ENCODE results near the gene TMEM219.
"Not testable (repeated sequence)": the region's sequence is repeated elsewhere in the genome, so short reads cannot be mapped to it uniquely, and the experiment has no call there.

TMEM219 gene, protein sequence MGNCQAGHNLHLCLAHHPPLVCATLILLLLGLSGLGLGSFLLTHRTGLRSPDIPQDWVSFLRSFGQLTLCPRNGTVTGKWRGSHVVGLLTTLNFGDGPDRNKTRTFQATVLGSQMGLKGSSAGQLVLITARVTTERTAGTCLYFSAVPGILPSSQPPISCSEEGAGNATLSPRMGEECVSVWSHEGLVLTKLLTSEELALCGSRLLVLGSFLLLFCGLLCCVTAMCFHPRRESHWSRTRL

DNA sequence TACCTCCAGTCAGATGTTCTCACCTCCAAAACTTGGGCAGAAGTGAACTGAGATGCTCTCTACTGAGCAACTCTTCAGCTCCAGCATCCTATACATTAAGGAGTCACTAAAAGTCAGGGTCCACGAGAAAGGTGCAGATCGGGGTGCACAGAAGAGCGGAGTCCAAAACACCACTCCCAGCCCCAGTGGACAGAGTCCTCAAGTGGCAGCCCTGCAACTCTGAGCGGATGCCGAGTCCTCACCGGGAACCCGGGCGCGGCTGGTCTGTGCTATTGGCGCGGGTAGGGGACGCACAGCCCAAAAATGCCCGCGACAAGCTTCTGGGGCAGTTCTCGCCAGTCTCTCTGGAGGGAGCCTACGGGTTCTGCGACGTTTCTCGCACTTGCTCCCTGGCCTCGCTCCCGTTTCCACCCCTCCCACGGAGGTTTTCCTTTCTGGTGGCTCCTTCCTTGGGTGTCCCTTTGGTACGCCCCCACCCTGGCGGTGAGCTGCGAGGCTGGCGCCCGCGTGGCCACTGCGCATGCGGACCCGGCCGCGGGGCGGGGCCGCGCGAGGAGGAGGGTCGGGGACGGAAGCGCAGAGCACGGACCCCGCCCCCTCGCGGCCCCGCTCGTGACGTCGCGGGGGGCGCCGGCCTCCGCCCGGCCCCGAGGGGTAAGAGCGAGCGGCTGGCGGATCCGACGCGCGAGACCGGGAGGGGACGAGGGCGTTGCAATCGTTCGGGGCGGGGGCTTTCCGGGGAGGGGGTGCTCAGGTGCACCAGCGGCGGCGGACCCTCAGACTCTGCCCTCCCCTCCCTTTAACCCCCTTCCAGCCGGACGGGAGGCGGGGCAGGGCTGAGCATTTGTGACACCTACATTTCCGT is at the start of gene TMEM219:
Gene TMEM219 (plus strand): TSS at position 601 of the 865 bp plus-strand sequence. CDS start 1,065 bp downstream, outside the sequence.
- peak; percentile 83 for DNase-seq (ENCODE audit: low read depth, low spot score)

DNA sequence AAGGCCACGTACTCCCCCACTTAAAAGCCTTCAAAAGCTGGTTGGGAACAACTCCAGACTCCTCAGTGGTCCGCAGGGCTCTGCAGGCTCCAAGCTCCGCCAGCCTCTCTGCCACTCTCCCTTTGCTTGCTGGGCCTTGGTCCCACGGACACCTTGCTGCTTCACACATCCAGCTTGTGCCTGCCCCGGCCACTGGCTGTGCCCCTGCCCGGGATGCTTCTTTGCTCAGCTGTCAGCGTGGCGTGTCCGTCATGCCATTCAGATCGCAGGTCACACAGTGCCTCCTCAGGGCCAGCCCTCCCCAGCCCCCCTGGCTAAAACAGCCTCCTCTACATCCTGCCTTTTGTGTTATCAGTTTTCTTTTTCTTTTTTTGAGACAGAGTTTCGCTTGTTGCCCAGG is 49.8 kb upstream of the TMEM219 start:
- no peak for DNase-seq (ENCODE audit: low read depth, low spot score)

DNA sequence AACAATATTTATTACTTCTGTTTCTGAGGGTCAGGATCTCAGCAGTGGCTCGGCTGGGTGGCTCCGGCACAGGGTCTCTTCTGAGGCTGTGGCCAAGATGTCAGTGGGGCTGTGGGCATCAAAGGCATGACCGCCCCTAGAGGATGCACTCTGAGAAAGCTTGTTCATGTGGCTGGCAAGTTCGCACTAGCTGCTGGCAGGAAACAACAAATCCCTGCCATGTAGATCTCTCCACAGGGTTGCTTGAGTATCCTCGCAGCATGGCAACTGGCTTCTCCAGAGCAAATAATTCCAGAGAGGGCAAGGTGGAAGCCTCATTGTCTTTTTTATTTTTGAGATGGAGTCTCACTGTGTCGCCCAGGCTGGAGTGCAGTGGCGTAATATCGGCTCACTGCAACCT is 48.4 kb upstream of the TMEM219 start:
- no peak for DNase-seq (ENCODE audit: low read depth, low spot score)

DNA sequence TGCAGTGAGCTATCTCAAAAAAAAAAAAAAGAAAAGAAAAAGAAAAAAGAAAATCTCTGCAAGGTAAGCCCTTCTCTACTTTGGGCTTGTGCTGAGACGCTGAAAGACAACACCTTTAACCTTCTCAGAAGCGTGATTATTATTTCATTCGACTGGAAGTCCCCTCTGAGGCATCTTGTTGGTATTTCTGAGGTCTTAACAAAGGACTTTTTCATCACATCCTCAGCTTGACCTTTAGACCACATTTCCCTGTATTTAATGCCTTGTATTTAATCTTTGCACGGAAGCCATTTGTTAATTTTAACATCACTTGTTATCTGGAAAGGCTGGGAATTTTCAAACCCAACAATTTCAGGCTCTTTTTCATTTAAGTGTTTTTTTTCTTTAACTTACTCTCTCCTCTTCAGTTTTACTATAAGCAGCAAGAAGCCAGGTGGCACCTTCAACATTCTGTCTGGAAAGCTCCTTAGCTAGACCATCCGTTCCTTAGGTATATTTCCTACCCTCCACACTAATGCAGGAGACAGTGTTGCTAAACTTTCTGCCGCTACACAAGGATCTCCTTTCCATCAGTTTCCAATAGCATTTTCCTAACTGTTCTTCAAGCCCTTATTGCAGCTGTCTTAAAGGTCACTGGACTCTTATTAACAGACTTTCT is 46.2 kb upstream of the TMEM219 start:
- no peak for DNase-seq (ENCODE audit: low read depth, low spot score)

DNA sequence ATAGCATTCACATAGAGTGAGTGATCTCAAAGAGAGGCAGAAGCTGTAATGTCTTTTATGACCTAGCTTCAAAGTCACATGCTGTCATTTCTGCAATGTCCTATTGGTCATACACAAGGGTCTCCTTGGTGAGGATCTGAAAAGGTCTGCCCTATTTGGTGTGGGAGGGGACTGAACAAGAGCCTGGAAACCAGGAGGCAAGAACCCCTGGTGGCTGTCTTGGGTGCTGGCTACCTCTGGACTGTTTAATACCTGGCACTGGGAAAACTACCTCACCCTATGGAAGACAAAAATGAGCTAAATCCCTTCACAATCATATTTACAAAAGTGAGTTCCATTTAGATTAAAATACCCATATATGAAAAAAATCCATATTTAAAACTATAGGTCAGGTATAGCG is 44.9 kb upstream of the TMEM219 start:
- no peak for DNase-seq (ENCODE audit: low read depth, low spot score)

DNA sequence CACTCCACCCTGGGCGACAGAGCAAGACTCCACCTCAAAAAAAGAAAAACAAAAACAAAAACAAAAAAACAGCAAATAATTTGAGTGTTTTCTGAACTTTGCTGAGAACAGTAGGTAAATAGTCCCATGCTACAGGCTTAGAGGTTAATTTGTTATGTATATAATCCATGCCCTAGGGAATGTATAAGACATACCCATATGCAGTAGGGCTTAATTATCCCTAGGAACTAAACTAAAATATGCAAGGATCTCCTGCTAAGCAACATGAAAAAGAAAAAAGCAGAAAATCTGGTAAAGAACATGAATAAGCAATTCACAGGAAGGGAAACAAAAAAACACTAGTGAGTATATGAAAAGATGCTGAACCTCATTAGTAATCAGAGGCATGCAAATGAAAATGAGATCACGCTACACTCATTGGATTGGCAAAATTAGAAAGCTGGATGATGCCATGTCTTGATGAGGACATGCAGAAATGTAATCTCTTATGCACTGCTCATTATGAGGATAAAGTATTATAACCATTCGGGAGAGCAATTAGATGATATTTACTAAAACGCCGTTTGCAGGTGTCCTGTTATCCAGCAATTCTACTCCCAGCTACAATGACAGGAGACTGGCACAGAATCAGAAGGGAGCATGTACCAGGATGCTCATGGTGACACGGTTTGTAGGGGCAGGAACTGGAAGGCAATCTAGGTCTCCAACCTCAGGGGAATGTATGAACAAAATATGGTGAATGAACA is 41.4 kb upstream of the TMEM219 start:
- DNase-seq (ENCODE audit: low read depth, low spot score): no peak

DNA sequence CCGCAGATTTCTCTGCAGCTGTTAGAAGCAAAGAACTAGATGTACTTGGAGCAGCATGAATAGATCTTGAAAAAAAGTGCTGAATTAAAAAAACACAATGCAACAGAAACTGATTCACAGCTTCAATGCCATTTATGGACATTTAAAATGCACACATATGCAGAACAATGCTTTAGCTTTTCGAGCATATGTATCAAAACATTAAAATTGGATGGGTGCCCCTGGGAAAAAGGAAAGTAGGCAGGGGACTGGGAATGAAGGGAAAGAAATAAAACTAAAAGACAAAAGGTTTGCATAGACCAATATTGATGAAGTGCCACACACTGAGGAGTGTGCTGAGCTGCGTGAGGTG is 40.9 kb upstream of the TMEM219 start:
- no peak for DNase-seq (ENCODE audit: low read depth, low spot score)

DNA sequence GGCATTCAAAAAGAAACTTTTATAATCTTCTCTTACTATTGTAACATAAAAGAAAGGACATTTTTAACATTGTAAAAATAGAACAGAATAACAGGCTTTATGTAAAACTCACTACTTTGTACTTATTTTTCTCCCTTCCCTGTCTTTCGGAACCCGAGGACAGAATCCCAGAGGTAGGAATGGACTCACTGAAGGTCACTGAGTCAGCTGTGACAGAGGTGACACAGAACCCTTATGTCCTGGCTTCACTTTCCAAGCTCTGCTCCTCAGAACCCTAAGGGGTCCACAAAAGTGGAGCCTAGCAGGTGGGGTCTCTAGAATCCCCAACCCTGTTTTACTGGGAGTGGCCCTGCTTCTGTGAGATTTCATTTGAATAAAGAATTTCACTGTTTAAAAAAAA is 39.6 kb upstream of the TMEM219 start:
- no peak for DNase-seq (ENCODE audit: low read depth, low spot score)

DNA sequence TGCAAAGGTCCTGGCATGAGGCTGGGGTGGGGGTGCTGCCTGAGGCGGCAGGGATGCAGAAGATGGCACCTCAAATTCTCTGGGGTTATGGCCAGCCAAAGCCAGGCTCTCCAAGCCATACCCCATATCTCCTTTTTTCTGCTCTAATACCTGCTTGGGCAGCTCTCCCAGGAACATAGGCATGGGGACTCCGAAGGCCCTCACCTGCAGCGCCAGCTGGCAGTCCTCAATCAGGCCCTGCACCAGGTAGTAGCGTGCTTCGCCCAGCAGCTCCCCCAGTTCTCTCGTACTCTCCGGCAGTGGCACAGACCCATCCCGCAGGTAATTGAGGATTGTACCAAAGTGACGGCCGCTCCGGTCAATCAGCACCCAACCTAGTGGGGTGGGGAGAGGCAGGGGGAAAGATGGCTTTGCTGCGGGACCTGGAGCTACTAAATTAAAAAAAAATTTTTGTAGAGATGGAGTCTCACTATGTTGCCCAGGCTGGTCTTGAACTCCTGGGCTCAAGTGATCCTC is 38.8 kb upstream of the TMEM219 start:
- DNase-seq (ENCODE audit: low read depth, low spot score): no peak

DNA sequence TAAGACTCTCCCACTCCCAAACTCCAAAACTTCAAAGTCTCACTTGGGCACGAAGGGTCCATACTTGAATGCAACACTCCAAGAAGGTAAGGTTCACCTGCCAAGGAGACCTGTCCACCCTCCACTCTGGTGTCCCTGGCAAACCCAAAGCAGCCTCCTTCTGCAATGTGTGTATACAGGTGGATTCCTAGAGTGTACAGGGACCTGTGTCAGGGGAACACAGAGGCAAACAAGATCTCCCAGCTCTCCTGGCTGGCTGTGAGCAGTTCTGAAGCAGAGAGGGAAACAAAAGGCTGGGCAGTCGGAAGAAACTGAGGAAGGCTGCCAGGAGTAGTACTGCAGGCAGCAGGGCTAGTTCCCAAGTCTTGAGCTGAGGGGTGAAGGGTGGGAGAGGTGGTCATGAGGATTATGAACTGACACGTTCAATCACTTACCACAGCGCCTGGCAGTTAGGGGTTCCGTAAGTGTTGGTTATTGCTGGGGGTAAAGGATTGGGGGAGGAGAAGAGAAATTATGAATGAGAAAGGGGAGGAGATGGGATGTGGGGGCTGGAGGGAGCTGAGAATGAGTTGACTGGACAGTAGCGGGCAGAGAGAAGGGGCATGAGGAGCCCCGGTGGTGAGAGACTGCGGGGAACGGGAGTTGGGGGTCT is 36.6 kb upstream of the TMEM219 start:
- no peak for DNase-seq (ENCODE audit: low read depth, low spot score)

DNA sequence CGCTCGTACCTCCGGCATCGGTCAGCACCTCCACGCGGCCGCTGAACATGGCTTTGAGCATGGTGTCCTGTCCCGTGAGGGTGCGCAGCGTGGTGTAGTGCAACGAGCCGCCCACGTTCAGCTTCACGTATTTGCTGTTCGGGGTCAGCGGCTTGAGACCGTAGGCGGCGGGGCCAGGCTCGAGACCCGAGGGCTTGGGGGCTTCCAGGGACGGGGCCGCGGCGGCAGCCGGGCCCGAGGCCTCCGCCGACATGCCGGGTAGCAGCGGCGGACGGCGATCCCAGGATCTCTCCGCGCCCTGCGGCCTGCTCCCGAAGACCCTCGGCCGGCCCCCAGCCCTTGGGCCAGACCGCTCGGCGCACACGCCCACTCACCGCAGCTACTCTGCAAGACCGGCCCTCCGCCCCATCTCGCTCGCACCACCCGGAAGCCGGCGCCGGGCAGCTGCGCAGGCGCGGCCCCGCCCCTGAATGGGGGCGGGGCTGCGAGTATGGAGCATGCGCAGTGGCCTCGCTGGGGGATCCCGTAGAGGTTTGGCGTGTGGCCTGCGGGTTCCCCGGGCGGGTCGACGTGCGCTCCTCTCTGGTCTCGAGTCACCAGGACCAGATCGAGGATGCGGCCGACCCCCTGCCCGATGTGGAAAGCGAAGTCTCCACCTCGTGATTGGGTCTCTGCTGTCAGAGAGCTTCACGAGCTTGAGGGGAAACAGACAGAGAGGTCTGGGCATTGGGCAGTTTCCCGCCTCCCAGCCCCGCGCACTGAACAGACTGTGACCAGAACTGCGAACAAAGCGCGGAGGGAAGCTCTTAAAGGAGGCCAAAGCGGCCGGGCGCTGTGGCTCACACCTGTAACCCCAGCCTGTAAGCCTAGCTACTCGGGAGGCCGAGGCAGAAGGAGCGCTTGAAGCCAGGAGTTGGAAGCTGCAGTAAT is 35.8 kb upstream of the TMEM219 start, which contains the start of gene KCTD13:
Gene KCTD13 (minus strand): TSS at position 446 of the 930 bp plus-strand sequence. CDS start 193 bp downstream, at position 253.
- peak; percentile 71 for DNase-seq (ENCODE audit: low read depth, low spot score)

DNA sequence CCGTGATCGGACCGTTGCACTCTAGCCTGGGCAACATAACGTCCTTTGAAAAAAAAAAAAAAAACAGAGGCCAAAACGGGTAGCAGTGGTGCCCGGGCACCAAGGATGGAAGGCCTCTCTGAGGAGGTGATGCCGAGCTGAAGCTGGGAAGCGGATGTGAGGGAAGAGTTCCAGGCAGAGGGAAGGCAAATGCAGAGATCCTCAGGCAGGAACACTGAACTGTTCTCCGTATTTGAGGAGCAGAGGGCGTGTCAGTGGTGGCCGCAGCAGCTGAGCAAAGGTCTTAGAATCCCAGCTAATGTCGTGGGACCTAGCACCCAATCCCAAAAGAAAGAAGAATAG is 35.2 kb upstream of the TMEM219 start:
- no peak for DNase-seq (ENCODE audit: low read depth, low spot score)

DNA sequence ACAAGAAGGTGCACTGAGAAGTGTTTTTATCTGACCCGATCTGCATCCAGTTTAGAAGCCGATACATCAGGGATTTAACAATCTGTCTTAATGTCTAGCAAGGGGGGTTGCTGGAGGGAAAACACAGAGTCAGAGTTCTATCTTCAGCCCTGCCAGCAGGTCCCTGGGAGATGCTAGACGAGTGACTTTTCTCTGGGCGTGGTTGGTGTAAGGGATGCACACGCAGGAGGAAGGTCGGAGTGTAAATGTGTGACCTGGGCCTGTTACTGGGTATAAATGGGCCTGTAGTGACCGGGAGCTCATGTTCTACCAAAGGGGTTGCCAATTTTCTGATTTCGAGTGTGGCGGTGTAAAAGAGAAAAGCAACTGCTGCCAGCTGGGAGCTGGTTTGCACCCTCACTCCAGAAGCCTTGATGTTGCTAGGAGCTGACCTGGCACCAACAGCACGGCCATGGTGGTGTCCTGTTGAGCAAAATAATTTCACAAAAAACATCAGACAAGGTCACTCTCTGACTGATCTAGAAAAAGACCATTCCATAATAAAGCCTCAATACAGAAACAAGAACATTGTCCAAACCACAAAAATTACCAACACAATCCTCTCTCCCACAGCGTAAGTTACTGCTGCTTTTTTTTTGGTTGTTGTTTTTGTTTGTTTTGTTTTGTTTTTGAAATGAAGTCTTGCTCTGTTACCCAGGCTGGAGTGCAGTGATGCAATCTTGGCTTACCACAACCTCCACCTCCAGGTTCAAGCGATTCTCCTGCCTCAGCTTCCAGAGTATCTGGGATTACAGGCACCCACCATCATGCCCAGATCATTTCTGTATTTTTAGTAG is 34.6 kb upstream of the TMEM219 start:
- DNase-seq (ENCODE audit: low read depth, low spot score): no peak

DNA sequence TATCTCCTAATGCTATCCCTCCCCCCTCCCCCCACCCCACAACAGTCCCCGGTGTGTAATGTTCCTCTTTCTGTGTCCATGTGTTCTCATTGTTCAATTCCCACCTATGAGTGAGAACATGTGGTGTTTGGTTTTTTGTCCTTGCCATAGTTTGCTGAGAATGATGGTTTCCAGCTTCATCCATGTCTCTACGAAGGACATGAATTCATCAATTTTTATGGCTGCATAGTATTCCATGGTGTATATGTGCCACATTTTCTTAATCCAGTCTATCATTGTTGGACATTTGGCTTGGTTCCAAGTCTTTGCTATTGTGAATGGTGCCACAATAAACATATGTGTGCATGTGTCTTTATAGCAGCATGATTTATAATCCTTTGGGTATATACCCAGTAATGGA is 30.1 kb upstream of the TMEM219 start:
- DNase-seq (ENCODE audit: low read depth, low spot score): not testable (repeated sequence)

DNA sequence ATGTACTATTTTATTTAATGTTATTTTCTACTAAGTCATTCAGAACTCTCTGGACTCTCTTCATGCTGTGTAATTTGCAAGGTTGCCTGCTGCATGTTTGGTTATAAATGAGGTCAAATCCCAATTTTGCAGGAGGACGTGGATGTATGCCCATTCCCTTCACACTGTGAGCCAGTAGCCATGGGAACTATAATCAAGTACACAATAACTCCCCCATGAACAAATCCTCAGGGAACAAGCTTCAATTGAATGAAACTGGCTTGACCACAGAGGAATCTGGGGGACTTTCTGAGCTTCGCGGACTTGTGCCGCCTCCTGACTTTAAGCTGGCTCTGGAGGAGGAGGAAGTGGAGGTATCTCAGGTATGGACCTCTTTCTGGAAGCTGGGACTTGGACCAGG is 21.2 kb upstream of the TMEM219 start:
- no peak for DNase-seq (ENCODE audit: low read depth, low spot score)

DNA sequence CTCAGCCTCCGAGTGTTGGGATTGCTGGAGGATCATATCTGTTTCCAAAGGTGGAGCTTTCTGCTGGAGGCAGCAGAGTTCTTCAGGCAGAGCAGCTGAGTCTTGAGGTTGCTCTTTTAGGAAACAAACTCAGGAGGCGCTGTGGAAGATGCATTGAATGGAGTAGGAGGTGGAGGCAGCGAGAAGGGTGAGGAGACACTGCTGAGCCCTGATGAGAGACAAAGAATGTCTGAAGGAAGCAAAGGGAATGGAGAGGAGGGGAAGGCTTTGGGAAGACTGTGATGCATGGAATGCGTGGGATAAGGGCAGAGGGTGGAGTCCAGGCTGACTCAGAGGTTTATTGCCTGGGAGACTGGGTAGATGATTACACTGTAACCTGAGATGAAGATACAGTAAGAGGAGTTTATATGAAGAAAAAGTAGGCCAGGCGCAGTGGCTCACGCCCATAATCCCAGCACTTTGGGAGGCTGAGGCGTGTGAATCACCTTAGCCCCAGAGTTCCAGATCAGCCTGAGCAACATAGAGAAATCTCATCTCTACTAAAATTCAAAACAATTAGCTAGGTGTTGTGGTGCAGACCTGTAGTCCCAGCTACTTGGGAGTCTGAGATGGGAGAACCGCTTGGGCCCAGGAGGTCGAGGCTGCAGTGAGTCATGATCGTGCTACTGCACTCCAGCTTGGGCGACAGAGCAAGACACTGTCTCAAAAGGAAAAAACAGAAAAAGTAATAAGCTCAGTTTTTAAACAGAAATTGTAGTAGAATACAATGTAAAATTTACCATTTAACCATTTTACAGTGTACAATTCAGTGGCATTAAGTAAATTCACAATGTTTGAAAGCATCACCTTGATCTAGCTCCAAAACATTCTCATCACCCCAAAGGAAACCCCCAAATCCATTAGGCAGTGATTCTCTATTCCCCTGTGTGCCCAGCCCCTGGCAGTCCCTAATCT is 17.8 kb upstream of the TMEM219 start:
- DNase-seq (ENCODE audit: low read depth, low spot score): no peak

DNA sequence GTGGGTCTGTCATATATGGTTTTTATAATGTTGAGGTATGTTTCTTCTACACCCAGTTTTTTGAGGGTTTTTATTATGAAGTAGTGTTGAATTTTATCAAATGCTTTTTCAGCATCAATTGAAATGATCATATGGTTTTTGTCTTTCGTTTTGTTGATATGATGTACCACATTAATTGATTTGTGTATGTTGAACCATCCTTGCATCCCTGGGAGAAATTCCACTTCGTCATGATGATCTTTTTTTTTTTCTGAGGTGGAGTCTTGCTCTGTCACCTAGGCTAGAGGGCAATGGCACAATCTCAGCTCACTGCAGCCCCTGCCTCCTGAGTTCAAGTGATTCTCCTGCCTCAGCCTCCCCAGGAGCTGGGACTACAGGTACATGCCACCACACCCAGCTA is 14.0 kb upstream of the TMEM219 start:
- no peak for DNase-seq (ENCODE audit: low read depth, low spot score)

Data from activated naive CD8-positive, alpha-beta T cell treated with anti-CD3 and anti-CD28 coated beads, Interleukin-2, amount 50 U/mL, for 16 hours (primary cell).